Astrocyte of the spinal cord (primary cell): ENCODE data around the gene UMODL1.

ENCODE experiments used
- DNase-seq: peaks from one replicate; pipeline ENCODE4 v3.0.0; 2011; ENCODE audit warnings: low read depth, low spot score
- H3K4me3 ChIP-seq: 2 replicates; pipeline ENCODE4 v1.5.1; 2011; ENCODE audit warnings: low read depth, mild to moderate bottlenecking, low read length, moderate library complexity
- CTCF ChIP-seq: IDR thresholded peaks from 2 replicates; pipeline ENCODE4 v1.5.1; 2012; ENCODE audit warnings: low read depth, mild to moderate bottlenecking, low read length, inconsistent platforms
- in situ Hi-C: cut with HindIII; loops from 2 replicates; pipeline ENCODE4 v1.10.0; 2017; ENCODE audit warnings: low sequenced_read_pairs

Gene UMODL1

DNA sequence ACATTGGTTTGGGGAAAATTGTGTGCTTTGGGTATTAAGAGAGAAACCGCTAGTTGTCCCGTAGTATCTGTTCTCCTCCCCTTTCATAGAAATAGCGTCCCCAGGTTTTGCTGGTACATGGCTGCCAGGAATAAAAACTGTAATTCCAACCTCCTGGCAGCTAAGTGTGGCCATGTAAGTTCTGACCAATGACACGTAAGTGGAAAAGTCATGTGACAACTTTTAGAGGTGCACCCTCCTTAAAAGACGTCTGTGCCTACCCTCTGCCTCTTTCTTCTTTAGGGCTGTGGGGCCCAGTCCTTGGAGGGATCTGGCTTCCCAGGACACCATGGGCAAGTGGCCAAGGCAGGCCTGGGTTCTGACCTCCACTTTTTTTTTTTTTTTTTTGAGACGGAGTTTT, 59.3 kb downstream of the UMODL1 start:
- no peak overlapping the region for H3K4me3 ChIP-seq
- TF ChIP-seq CTCF = no peak
- in situ Hi-C loops = no loop called here
- no peak for DNase-seq

GRCh38 chr21:42132183-42132582, 61.1 kb downstream of the UMODL1 start:
- no peak overlapping the region for H3K4me3 ChIP-seq
- in situ Hi-C loops = no loop called here
- no peak for DNase-seq
- no peak for TF ChIP-seq CTCF

DNA sequence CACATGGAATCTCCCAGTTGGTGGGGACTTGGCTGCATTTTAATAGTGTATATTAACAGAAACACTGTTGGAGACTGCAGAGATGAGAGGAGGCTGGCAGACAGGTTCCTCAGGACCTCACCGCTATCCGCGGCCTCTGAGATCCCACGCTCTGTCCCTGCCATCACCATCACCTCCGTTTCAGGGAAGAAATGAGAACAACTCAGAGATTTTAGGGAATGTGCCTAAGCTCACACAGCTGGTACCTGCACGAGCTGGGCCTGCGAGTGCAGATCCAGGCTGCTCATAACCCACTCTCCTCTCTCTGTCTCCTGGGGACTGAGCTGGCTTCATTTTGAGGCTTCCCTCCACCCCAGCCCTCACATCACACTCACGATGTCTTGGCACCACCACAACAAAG, 62.0 kb downstream of the UMODL1 start:
- TF ChIP-seq CTCF = no peak

GRCh38 chr21:42135386-42136052, 64.4 kb downstream of the UMODL1 start:
- H3K4me3 ChIP-seq = no peak overlapping the region
- TF ChIP-seq CTCF = no peak
- no peak for DNase-seq
- in situ Hi-C loops = no loop called here

More for the DNA sequence above, 62.0 kb downstream of the UMODL1 start:
- no peak for DNase-seq
- no peak overlapping the region for H3K4me3 ChIP-seq
- in situ Hi-C loops = no loop called here

- H3K4me3 ChIP-seq = no peak overlapping the region
- in situ Hi-C loops = no loop called here
- DNase-seq = no peak
- no peak for TF ChIP-seq CTCF
These were observed 66.2 kb downstream of the UMODL1 start for GRCh38 chr21:42137191-42137904.

- in situ Hi-C loops = no loop called here
- no peak for TF ChIP-seq CTCF
- no peak overlapping the region for H3K4me3 ChIP-seq
- no peak for DNase-seq
These were observed 69.2 kb downstream of the UMODL1 start for GRCh38 chr21:42140196-42140934.
